Skin epidermis (tissue), 12 donors: ENCODE measurements around the gene PCDH15.

Experiments used
- H3K27ac ChIP-seq, 21 experiments: fragments of 200-600 bp; sonication (generic) in 11 of 21; one replicate each; pipeline ENCODE4 v1.5.0; 2020; ENCODE audit warnings: mild to moderate bottlenecking in 3 of 21, inconsistent platforms in 2 of 21, moderate library complexity in 2 of 21
- H3K4me3 ChIP-seq, 7 experiments: fragments of 200-600 bp; sonication (generic) in 2 of 7; one replicate each; pipeline ENCODE4 v1.5.0; 2020; ENCODE audit warnings: inconsistent platforms in 2 of 7, mild to moderate bottlenecking in 2 of 7, moderate library complexity in 1 of 7

PCDH15 gene

GRCh38 chr10:54194806-54195205, 606.2 kb downstream of the PCDH15 start:
- H3K27ac ChIP-seq = no peak overlapping the region

GRCh38 chr10:54159924-54160323, 641.1 kb downstream of the PCDH15 start:
- Histone ChIP-seq H3K4me3 (no peak overlapping the region), H3K27ac (no peak overlapping the region)

More at GRCh38 chr10:54194806-54195205, 606.2 kb downstream of the PCDH15 start:
- H3K4me3 ChIP-seq = no peak overlapping the region

GRCh38 chr10:54148508-54148907, 652.5 kb downstream of the PCDH15 start:
- H3K27ac ChIP-seq = no peak overlapping the region
- H3K4me3 ChIP-seq = no peak overlapping the region

- H3K4me3 ChIP-seq = no peak overlapping the region
- H3K27ac ChIP-seq = no peak overlapping the region
Observed at GRCh38 chr10:54139819-54140428, 661.1 kb downstream of the PCDH15 start.

GRCh38 chr10:54137396-54137795, 663.6 kb downstream of the PCDH15 start:
- H3K27ac ChIP-seq = no peak overlapping the region
- H3K4me3 ChIP-seq = no peak overlapping the region

- H3K27ac ChIP-seq = no peak overlapping the region
- H3K4me3 ChIP-seq = no peak overlapping the region
Observed at GRCh38 chr10:54133203-54133602, 667.8 kb downstream of the PCDH15 start.

GRCh38 chr10:54131833-54132232, 669.2 kb downstream of the PCDH15 start:
- no peak overlapping the region for H3K4me3 ChIP-seq

GRCh38 chr10:54130394-54130793, 670.6 kb downstream of the PCDH15 start:
- Histone ChIP-seq H3K27ac (no peak overlapping the region), H3K4me3 (no peak overlapping the region)

More at GRCh38 chr10:54131833-54132232, 669.2 kb downstream of the PCDH15 start:
- no peak overlapping the region for H3K27ac ChIP-seq

GRCh38 chr10:54125098-54125747, 675.8 kb downstream of the PCDH15 start:
- no peak overlapping the region for H3K4me3 ChIP-seq
- no peak overlapping the region for H3K27ac ChIP-seq

- no peak overlapping the region for H3K4me3 ChIP-seq
- no peak overlapping the region for H3K27ac ChIP-seq
Observed at GRCh38 chr10:54124209-54124885, 676.7 kb downstream of the PCDH15 start.

- H3K4me3 ChIP-seq = no peak overlapping the region
- no peak overlapping the region for H3K27ac ChIP-seq
Observed at GRCh38 chr10:54120806-54121205, 680.2 kb downstream of the PCDH15 start.

GRCh38 chr10:54108961-54109360, 692.1 kb downstream of the PCDH15 start:
- H3K4me3 ChIP-seq = no peak overlapping the region
- no peak overlapping the region for H3K27ac ChIP-seq

- H3K27ac ChIP-seq = no peak overlapping the region
- H3K4me3 ChIP-seq = no peak overlapping the region
Observed at GRCh38 chr10:54096892-54097291, 704.1 kb downstream of the PCDH15 start.

GRCh38 chr10:54094321-54094720, 706.7 kb downstream of the PCDH15 start:
- Histone ChIP-seq H3K4me3 (no peak overlapping the region), H3K27ac (no peak overlapping the region)

- Histone ChIP-seq H3K4me3 (no peak overlapping the region), H3K27ac (no peak overlapping the region)
Observed at GRCh38 chr10:54091237-54091636, 709.8 kb downstream of the PCDH15 start.

GRCh38 chr10:54081950-54082349, 719.1 kb downstream of the PCDH15 start:
- H3K27ac ChIP-seq = no peak overlapping the region
- H3K4me3 ChIP-seq = no peak overlapping the region

- H3K4me3 ChIP-seq = no peak overlapping the region
- H3K27ac ChIP-seq = no peak overlapping the region
Observed at GRCh38 chr10:54067361-54067760, 733.7 kb downstream of the PCDH15 start.

GRCh38 chr10:54066646-54067045, 734.4 kb downstream of the PCDH15 start:
- no peak overlapping the region for H3K4me3 ChIP-seq

GRCh38 chr10:54065106-54065505, 735.9 kb downstream of the PCDH15 start:
- Histone ChIP-seq H3K4me3 (no peak overlapping the region), H3K27ac (no peak overlapping the region)

More at GRCh38 chr10:54066646-54067045, 734.4 kb downstream of the PCDH15 start:
- H3K27ac ChIP-seq = no peak overlapping the region

- Histone ChIP-seq H3K4me3 (no peak overlapping the region), H3K27ac (no peak overlapping the region)
Observed at GRCh38 chr10:54064215-54064614, 736.8 kb downstream of the PCDH15 start.

GRCh38 chr10:54063514-54063913, 737.5 kb downstream of the PCDH15 start:
- no peak overlapping the region for H3K4me3 ChIP-seq
- H3K27ac ChIP-seq = no peak overlapping the region
